Right lobe of liver (tissue), 4 donors: ENCODE data around the gene ADAMTS16.

ENCODE experiments used
- POLR2A ChIP-seq: fragments of 450-650 bp; IDR thresholded peaks from one replicate; pipeline ENCODE4 v1.6.1; 2017; ENCODE audit warnings: antibody characterized with exemption, mild to moderate bottlenecking
- TF ChIP-seq, protein P1 (sequence below), 4 donors: fragments of 200-600 bp in 3 of 4; fragments of 450-650 bp in 1 of 4; IDR thresholded peaks; one replicate each; pipeline versions ENCODE4 v1.5.1 to v1.8.0; 2016 to 2022; ENCODE audit warnings: antibody characterized with exemption in 4 of 4, mild to moderate bottlenecking in 2 of 4
- donor health status: DM: no; HTN: no; CAD: no.
- donor health status: DM: no; HTN: no; CAD: no.
- donor health status: DM: no; HTN: yes; CAD: no.

GRCh38 chr5:5343568-5343967, 203.4 kb downstream of the ADAMTS16 start:
- TF ChIP-seq, protein P1, sequence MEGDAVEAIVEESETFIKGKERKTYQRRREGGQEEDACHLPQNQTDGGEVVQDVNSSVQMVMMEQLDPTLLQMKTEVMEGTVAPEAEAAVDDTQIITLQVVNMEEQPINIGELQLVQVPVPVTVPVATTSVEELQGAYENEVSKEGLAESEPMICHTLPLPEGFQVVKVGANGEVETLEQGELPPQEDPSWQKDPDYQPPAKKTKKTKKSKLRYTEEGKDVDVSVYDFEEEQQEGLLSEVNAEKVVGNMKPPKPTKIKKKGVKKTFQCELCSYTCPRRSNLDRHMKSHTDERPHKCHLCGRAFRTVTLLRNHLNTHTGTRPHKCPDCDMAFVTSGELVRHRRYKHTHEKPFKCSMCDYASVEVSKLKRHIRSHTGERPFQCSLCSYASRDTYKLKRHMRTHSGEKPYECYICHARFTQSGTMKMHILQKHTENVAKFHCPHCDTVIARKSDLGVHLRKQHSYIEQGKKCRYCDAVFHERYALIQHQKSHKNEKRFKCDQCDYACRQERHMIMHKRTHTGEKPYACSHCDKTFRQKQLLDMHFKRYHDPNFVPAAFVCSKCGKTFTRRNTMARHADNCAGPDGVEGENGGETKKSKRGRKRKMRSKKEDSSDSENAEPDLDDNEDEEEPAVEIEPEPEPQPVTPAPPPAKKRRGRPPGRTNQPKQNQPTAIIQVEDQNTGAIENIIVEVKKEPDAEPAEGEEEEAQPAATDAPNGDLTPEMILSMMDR (IDR thresholded peaks at IDR 0.05) = no peak
- TF ChIP-seq POLR2A = no peak
